Measurements from ENCODE around the gene EPB42. TPM values are rescaled to one million over a fixed set of nuclear protein-coding genes. Genes with fewer than 3 reads are reported as not detected.

The EPB42 gene
- total RNA-seq, 1 experiment from 2014 or later = not detected

GRCh38 chr15:43266834-43267233, 46.0 kb upstream of the EPB42 start, which contains the start of gene TGM5 (continued):
- no peak for TF ChIP-seq ATF3 (IDR thresholded peaks at IDR 0.05)
- TF ChIP-seq POLR2AphosphoS5 (IDR thresholded peaks at IDR 0.05; ENCODE audit: low read depth, low read length) = no peak
- no peak for TF ChIP-seq EZH2 (IDR thresholded peaks at IDR 0.05)

DNA sequence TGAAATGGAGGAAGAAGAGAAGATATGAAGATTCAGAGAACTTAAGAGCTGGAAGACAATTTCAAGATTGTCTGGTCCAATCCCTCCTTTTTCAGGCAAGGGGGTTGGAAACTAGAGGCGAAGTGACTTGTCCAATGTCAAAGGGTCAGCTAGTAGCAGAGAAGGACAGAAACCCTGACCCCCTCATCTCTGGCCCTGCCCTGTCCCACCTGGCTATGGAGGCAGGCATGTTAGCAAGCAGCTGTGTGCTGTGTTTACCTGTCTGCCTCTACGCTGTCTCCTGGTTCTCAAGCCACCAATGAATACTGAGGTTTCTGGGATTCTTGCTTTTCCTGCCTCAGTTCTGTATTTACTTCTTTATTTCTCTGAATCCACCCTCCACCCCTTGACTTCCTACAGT, 45.6 kb upstream of the EPB42 start:
- CTCF ChIA-PET = interaction anchor here (1.2 kb wide), 1 partner anchor 41 kb away, joined by 4 read pairs; no protein-coding TSS in a partner anchor
- no TSS peak for BruUV-seq (replicated peaks)
- TF ChIP-seq REST (IDR thresholded peaks at IDR 0.05; ENCODE audit: low read depth) (no peak), ATF3 (IDR thresholded peaks at IDR 0.05) (no peak), POLR2AphosphoS5 (IDR thresholded peaks at IDR 0.05; ENCODE audit: low read depth, low read length) (no peak), CBX3 (IDR thresholded peaks at IDR 0.05; ENCODE audit: low read depth) (no peak), JUND (IDR thresholded peaks at IDR 0.05) (no peak), ZNF274 (IDR thresholded peaks at IDR 0.05; ENCODE audit: low read depth, low read length) (no peak), SP1 (IDR thresholded peaks at IDR 0.05; ENCODE audit: low read depth) (no peak), EZH2phosphoT487 (IDR thresholded peaks at IDR 0.05; ENCODE audit: borderline replicate concordance) (no peak), ELF1 (IDR thresholded peaks at IDR 0.05; ENCODE audit: borderline replicate concordance, low read depth) (no peak), SRF (IDR thresholded peaks at IDR 0.05; ENCODE audit: low read depth) (no peak), SIN3A (IDR thresholded peaks at IDR 0.05; ENCODE audit: low read depth) (no peak), EZH2 (IDR thresholded peaks at IDR 0.05) (no peak), EGR1 (IDR thresholded peaks at IDR 0.05; ENCODE audit: low read depth) (no peak), POLR2A (IDR thresholded peaks at IDR 0.05; ENCODE audit: borderline replicate concordance, extremely low read depth, insufficient read depth, insufficient read length) (no peak)
- TF ChIP-seq, protein P1, sequence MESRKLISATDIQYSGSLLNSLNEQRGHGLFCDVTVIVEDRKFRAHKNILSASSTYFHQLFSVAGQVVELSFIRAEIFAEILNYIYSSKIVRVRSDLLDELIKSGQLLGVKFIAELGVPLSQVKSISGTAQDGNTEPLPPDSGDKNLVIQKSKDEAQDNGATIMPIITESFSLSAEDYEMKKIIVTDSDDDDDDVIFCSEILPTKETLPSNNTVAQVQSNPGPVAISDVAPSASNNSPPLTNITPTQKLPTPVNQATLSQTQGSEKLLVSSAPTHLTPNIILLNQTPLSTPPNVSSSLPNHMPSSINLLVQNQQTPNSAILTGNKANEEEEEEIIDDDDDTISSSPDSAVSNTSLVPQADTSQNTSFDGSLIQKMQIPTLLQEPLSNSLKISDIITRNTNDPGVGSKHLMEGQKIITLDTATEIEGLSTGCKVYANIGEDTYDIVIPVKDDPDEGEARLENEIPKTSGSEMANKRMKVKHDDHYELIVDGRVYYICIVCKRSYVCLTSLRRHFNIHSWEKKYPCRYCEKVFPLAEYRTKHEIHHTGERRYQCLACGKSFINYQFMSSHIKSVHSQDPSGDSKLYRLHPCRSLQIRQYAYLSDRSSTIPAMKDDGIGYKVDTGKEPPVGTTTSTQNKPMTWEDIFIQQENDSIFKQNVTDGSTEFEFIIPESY (IDR thresholded peaks at IDR 0.05; ENCODE audit: extremely low read depth, insufficient replicate concordance, low read length) = no peak
- TF ChIP-seq, protein P2, sequence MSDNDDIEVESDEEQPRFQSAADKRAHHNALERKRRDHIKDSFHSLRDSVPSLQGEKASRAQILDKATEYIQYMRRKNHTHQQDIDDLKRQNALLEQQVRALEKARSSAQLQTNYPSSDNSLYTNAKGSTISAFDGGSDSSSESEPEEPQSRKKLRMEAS (IDR thresholded peaks at IDR 0.05) = no peak
- Histone ChIP-seq H4K20me1 (ENCODE audit: insufficient read depth) (no peaks in the 10 kb centered on the region), H3K27ac (ENCODE audit: low read depth, low read length) (no peak overlapping the region), H3K9me3 (ENCODE audit: control insufficient read depth in 1 of 2, insufficient read depth in 1 of 2, low read depth in 1 of 2, low read length in 2 of 2) (no peaks in the 10 kb centered on the region), H3K4me1 (ENCODE audit: control insufficient read depth in 1 of 2, insufficient read depth in 2 of 2, low read length in 2 of 2) (no peaks in the 10 kb centered on the region), H3K4me3 (replicated peaks in 1 of 2; ENCODE audit: low read depth in 1 of 2, low read length in 2 of 2) (no peak overlapping the region), H3K4me2 (ENCODE audit: low read length) (no peak overlapping the region), H3K9ac (ENCODE audit: low read length) (no peak overlapping the region), H3K9me2 (ENCODE audit: insufficient read depth) (no peaks in the 10 kb centered on the region), H3K79me2 (ENCODE audit: insufficient read depth, low read length) (no peaks in the 10 kb centered on the region), H2AFZ (ENCODE audit: low read depth, low read length, poor library complexity, severe bottlenecking) (no peak overlapping the region), H3K36me3 (ENCODE audit: control insufficient read depth in 1 of 2, insufficient read depth in 2 of 2, low read length in 2 of 2) (no peaks in the 10 kb centered on the region), H3K27me3 (ENCODE audit: insufficient read depth, low read length) (peaks cover 21% of the 10 kb centered on the region)
- POLR2A ChIA-PET = no interaction called here
- DNase-seq (ENCODE audit: low read depth, low spot score) = no peak
- intact Hi-C loops (cut with micrococcal nuclease) = loop anchor here (5.0 kb wide), 1 partner anchor 39 kb away; no protein-coding TSS in a partner anchor
- ATAC-seq = no peak
- RAD21 ChIA-PET (ENCODE audit: low non-redundant PET in 1 of 2, low total read pairs in 2 of 2, uncharacterized antibody in 2 of 2, unreplicated experiment in 2 of 2) = no interaction called here

Data from HCT116 (cell line).